Hepatic stellate cell (primary cell): Measurements from ENCODE around the gene DAP3.
"Not testable (repeated sequence)": the region's sequence is repeated elsewhere in the genome, so short reads cannot be mapped to it uniquely, and the experiment has no call there.

Source experiments
- DNase-seq: peaks from one replicate; pipeline ENCODE4 v3.0.0; 2011; ENCODE audit warnings: low spot score

The DAP3 gene

GRCh38 chr1:155687705-155688323, 1.1 kb upstream of the DAP3 start:
- DNase-seq = not testable (repeated sequence)

- peak; percentile 98 for DNase-seq
These were observed 389 bp upstream of the DAP3 start, which contains the start of gene YY1AP1 for GRCh38 chr1:155688324-155689080. TSS of gene YY1AP1 (minus strand) at chr1:155688774. CDS start at chr1:155680436, 8,338 bp downstream.

- DNase-seq = no peak
These were observed 3.2 kb downstream of the DAP3 start for GRCh38 chr1:155691992-155692528.

- no peak for DNase-seq
These were observed 5.3 kb downstream of the DAP3 start for GRCh38 chr1:155694167-155694566.

GRCh38 chr1:155695072-155695471, 6.2 kb downstream of the DAP3 start:
- DNase-seq = no peak

- DNase-seq = no peak
These were observed 6.7 kb downstream of the DAP3 start for GRCh38 chr1:155695608-155696007.

GRCh38 chr1:155696524-155696923, 7.6 kb downstream of the DAP3 start:
- DNase-seq = no peak

- DNase-seq = no peak
These were observed 8.2 kb downstream of the DAP3 start for GRCh38 chr1:155697046-155697445.

- DNase-seq = not testable (repeated sequence)
These were observed 8.7 kb downstream of the DAP3 start for GRCh38 chr1:155697616-155698015.

GRCh38 chr1:155698382-155699038, 9.6 kb downstream of the DAP3 start:
- no peak for DNase-seq

- DNase-seq = not testable (repeated sequence)
These were observed 10.2 kb downstream of the DAP3 start for GRCh38 chr1:155699062-155699461.

- not testable (repeated sequence) for DNase-seq
These were observed 12.8 kb downstream of the DAP3 start for GRCh38 chr1:155701675-155702074.

GRCh38 chr1:155703216-155703615, 14.3 kb downstream of the DAP3 start:
- no peak for DNase-seq

GRCh38 chr1:155704414-155704813, 15.5 kb downstream of the DAP3 start:
- not testable (repeated sequence) for DNase-seq

- peak; percentile 14 for DNase-seq
These were observed 17.2 kb downstream of the DAP3 start for GRCh38 chr1:155706139-155706538.

GRCh38 chr1:155709391-155709790, 20.5 kb downstream of the DAP3 start:
- no peak for DNase-seq

- DNase-seq = not testable (repeated sequence)
These were observed 22.6 kb downstream of the DAP3 start for GRCh38 chr1:155711457-155711856.

- not testable (repeated sequence) for DNase-seq
These were observed 23.7 kb downstream of the DAP3 start for GRCh38 chr1:155712636-155713035.

- no peak for DNase-seq
These were observed 24.2 kb downstream of the DAP3 start for GRCh38 chr1:155713075-155713474.

GRCh38 chr1:155715056-155715455, 26.2 kb downstream of the DAP3 start:
- not testable (repeated sequence) for DNase-seq

- no peak for DNase-seq
These were observed 26.9 kb downstream of the DAP3 start for GRCh38 chr1:155715777-155716176.

GRCh38 chr1:155717041-155717440, 28.1 kb downstream of the DAP3 start:
- DNase-seq = no peak
